K562 (cell line): ENCODE data around the gene RC3H2. TPM values are rescaled to one million over a fixed set of nuclear protein-coding genes. Genes with fewer than 3 reads are reported as not detected.

Experiments used
- ATF7 ChIP-seq: fragments of 450-650 bp; IDR thresholded peaks from 2 replicates; pipeline ENCODE4 v1.7.1; 2014; ENCODE audit warnings: mild to moderate bottlenecking, moderate library complexity
- GABPA ChIP-seq: fragments of 200-800 bp; sonication (Bioruptor generic); conservative IDR thresholded peaks from 2 replicates; pipeline ENCODE4 v1.6.1; 2016; ENCODE audit warnings: low read depth, missing genetic modification characterization, missing compliant biosample characterization
- GABPB1 ChIP-seq: sonication (generic); formaldehyde crosslinking; IDR thresholded peaks from 2 replicates; pipeline ENCODE4 v1.8.0; 2022; ENCODE audit warnings: mild to moderate bottlenecking, missing genetic modification reagents
- PHB ChIP-seq: fragments of 250-450 bp; sonication (Bioruptor Pico); IDR thresholded peaks from 2 replicates; pipeline ENCODE4 v1.5.0; 2021
- SIRT6 ChIP-seq: IDR thresholded peaks from one replicate; pipeline ENCODE4 v1.6.1; 2012; ENCODE audit warnings: low read depth, mild to moderate bottlenecking, control low read depth, inconsistent platforms, low read length, moderate library complexity
- SMAD4 ChIP-seq: fragments of 250-450 bp; sonication (Bioruptor Pico); conservative IDR thresholded peaks from 2 replicates; pipeline ENCODE4 v1.8.0; 2021; ENCODE audit warnings: inconsistent platforms, mild to moderate bottlenecking, moderate library complexity
- SRSF7 ChIP-seq: fragments of 200-400 bp; formaldehyde crosslinking; optimal IDR thresholded peaks from 2 replicates; pipeline ENCODE3; 2017; ENCODE audit warnings: mild to moderate bottlenecking, low read depth, low read length
- TOE1 ChIP-seq, 2 experiments: fragments of 450-650 bp in 1 of 2; sonication (generic) in 1 of 2; formaldehyde crosslinking in 1 of 2; IDR thresholded peaks; 2 replicates each; pipeline versions ENCODE4 v1.7.1 to v1.8.0; 2016 to 2022; ENCODE audit warnings: borderline replicate concordance in 2 of 2, mild to moderate bottlenecking in 2 of 2, antibody characterized with exemption in 1 of 2, inconsistent platforms in 1 of 2, low read depth in 1 of 2, missing genetic modification reagents in 1 of 2, moderate library complexity in 1 of 2
- ZBTB17 ChIP-seq: fragments of 450-650 bp; formaldehyde crosslinking; IDR thresholded peaks from 2 replicates; pipeline ENCODE4 v1.4.0; 2020; ENCODE audit warnings: mild to moderate bottlenecking
- ZKSCAN1 ChIP-seq: fragments of 150-350 bp; IDR thresholded peaks from 2 replicates; pipeline ENCODE4 v1.6.1; 2016; ENCODE audit warnings: low read depth, low read length
- polyA plus RNA-seq, 8 experiments: library from polyadenylated mRNA; depleted of rRNA in 4 of 8; stranded (reverse) in 5 of 8; unstranded in 3 of 8; fragments of >200 nt; fragmentation: Nextera tagmentation in 2 of 8; fragmentation: Illumina TruSeq in 1 of 8; extraction: Ambion mirVana in 2 of 8; extraction: Trizol in 1 of 8; gene quantifications; 2 replicates each; pipeline versions ENCODE4 v1.2.1 to v1.2.3, GENCODE V29; 2011 to 2014; ENCODE audit warnings: inconsistent platforms in 1 of 8, missing spikeins in 1 of 8
- total RNA-seq, 7 experiments: library from RNA; depleted of rRNA in 6 of 7; stranded (reverse); fragments of >200 nt in 6 of 7; fragmentation: Illumina TruSeq in 2 of 7; extraction: Trizol in 2 of 7; gene quantifications; 2 replicates each; pipeline versions ENCODE4 v1.2.1 to v1.2.3, GENCODE V29; 2011 to 2021; ENCODE audit warnings: low replicate concordance in 1 of 7
- TF ChIP-seq, protein P1 (sequence below): fragments of 450-650 bp; formaldehyde crosslinking; conservative IDR thresholded peaks from 2 replicates; pipeline ENCODE4 v1.4.0; 2022; ENCODE audit warnings: mild to moderate bottlenecking, missing genetic modification characterization
- TF ChIP-seq, protein P2 (sequence below), 2 experiments: fragments of 450-650 bp in 1 of 2; IDR thresholded peaks; 2 replicates each; pipeline ENCODE4 v1.6.1; 2011 to 2017; ENCODE audit warnings: low read depth in 2 of 2, antibody characterized with exemption in 1 of 2, borderline replicate concordance in 1 of 2, low read length in 1 of 2, mild to moderate bottlenecking in 1 of 2, mixed read lengths in 1 of 2; ENCODE audit not compliant: control insufficient read depth in 1 of 2
- TF ChIP-seq, protein P3 (sequence below): sonication (generic); formaldehyde crosslinking; IDR thresholded peaks from 2 replicates; pipeline ENCODE4 v1.8.0; 2022; ENCODE audit warnings: missing genetic modification reagents, mild to moderate bottlenecking, moderate library complexity, borderline replicate concordance
- TF ChIP-seq, protein P4 (sequence below): fragments of 250-450 bp; sonication (Bioruptor Pico); IDR thresholded peaks from 2 replicates; pipeline ENCODE4 v1.8.0; 2022; ENCODE audit warnings: moderate library complexity, mild to moderate bottlenecking, inconsistent platforms
- TF ChIP-seq, protein P5 (sequence below): fragments of 450-650 bp; IDR thresholded peaks from 2 replicates; pipeline ENCODE4 v1.6.1; 2017; ENCODE audit warnings: antibody characterized with exemption, mild to moderate bottlenecking

RC3H2 gene
- total and polyA plus RNA-seq, 9 of the 15 experiments (the other 6 are each of a cell fraction or from before 2014, with no cell fraction given): 5.6 to 35.4 (median 18.6) TPM

DNA sequence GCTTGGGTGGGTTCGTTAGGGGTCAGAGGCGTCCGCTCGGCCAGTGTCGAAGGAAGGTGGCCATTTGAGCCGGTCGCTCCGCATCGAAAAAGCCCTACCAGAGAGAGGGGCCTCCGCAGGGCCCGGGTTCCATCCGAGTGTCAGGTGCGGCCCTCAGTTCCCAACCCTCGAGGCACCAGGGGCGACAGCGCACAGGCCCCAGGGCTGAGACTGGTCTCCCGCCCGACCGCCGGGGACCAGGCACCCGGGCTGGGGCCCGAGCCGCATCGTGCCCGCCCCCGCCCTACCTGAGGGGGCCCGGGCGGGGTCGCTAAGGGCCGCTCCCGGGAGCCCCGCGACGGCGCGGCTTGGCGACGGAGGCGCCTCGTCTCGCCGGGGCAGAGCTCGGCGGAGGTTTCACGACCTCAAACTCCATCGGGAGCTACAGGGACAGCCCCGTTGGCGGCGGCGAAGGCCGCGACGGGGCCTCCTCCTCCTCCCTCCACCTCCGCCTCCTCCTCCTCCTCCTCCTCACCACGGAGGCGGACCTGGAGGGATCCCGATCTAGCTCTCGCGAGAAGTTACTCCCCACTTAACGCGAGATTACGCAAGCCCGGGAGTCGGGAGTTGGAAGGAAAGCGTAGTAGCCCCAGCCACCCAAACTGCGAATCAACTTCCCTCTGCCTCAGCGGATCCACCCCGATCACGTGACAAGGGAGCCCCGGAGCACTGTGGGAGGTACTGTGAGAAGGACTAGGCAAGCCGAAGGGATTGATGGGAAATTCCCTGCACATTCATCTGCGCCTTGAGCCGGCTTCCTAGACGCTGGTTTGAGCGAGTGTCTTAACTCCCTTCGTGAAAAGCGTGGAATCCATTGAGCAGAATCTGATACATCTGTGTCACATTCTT is at the start of gene RC3H2 (continued):
- no peak for TF ChIP-seq GABPB1 (CRISPR knock-in tag)
- TF ChIP-seq, protein P1, sequence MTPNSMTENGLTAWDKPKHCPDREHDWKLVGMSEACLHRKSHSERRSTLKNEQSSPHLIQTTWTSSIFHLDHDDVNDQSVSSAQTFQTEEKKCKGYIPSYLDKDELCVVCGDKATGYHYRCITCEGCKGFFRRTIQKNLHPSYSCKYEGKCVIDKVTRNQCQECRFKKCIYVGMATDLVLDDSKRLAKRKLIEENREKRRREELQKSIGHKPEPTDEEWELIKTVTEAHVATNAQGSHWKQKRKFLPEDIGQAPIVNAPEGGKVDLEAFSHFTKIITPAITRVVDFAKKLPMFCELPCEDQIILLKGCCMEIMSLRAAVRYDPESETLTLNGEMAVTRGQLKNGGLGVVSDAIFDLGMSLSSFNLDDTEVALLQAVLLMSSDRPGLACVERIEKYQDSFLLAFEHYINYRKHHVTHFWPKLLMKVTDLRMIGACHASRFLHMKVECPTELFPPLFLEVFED (CRISPR knock-in tag): 0 out of 2 replicates have a peak, but pooled peaks have one; percentile 4
- TF ChIP-seq PHB (CRISPR knock-in tag): peak; percentile 77; the same call in 1 of the 2 replicates
- peak; percentile 78 for TF ChIP-seq GABPA
- TF ChIP-seq ATF7: peak; percentile 81
- peak; percentile 52; the same call in 1 of the 2 replicates for TF ChIP-seq SMAD4 (CRISPR knock-in tag)
- no peak for TF ChIP-seq SRSF7
- TF ChIP-seq, protein P2, sequence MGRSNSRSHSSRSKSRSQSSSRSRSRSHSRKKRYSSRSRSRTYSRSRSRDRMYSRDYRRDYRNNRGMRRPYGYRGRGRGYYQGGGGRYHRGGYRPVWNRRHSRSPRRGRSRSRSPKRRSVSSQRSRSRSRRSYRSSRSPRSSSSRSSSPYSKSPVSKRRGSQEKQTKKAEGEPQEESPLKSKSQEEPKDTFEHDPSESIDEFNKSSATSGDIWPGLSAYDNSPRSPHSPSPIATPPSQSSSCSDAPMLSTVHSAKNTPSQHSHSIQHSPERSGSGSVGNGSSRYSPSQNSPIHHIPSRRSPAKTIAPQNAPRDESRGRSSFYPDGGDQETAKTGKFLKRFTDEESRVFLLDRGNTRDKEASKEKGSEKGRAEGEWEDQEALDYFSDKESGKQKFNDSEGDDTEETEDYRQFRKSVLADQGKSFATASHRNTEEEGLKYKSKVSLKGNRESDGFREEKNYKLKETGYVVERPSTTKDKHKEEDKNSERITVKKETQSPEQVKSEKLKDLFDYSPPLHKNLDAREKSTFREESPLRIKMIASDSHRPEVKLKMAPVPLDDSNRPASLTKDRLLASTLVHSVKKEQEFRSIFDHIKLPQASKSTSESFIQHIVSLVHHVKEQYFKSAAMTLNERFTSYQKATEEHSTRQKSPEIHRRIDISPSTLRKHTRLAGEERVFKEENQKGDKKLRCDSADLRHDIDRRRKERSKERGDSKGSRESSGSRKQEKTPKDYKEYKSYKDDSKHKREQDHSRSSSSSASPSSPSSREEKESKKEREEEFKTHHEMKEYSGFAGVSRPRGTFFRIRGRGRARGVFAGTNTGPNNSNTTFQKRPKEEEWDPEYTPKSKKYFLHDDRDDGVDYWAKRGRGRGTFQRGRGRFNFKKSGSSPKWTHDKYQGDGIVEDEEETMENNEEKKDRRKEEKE (IDR thresholded peaks at IDR 0.05; ENCODE audit: borderline replicate concordance in 1 of 2, control insufficient read depth in 1 of 2, low read depth in 2 of 2, low read length in 1 of 2): no peak
- TF ChIP-seq, protein P3, sequence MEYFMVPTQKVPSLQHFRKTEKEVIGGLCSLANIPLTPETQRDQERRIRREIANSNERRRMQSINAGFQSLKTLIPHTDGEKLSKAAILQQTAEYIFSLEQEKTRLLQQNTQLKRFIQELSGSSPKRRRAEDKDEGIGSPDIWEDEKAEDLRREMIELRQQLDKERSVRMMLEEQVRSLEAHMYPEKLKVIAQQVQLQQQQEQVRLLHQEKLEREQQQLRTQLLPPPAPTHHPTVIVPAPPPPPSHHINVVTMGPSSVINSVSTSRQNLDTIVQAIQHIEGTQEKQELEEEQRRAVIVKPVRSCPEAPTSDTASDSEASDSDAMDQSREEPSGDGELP (CRISPR knock-in tag): peak; percentile 69
- no peak for TF ChIP-seq SIRT6
- no peak for TF ChIP-seq ZBTB17 (CRISPR knock-in tag)
- TF ChIP-seq, protein P4, sequence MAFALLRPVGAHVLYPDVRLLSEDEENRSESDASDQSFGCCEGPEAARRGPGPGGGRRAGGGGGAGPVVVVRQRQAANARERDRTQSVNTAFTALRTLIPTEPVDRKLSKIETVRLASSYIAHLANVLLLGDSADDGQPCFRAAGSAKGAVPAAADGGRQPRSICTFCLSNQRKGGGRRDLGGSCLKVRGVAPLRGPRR (CRISPR knock-in tag): no peak
- peak; percentile 100 for TF ChIP-seq TOE1 (IDR thresholded peaks at IDR 0.05; ENCODE audit: borderline replicate concordance)
- no peak for TF ChIP-seq TOE1 (CRISPR knock-in tag; IDR thresholded peaks at IDR 0.05; ENCODE audit: borderline replicate concordance, low read depth)
- 0 out of 2 replicates have a peak, but pooled peaks have one; percentile 40 for TF ChIP-seq ZKSCAN1
- TF ChIP-seq, protein P5, sequence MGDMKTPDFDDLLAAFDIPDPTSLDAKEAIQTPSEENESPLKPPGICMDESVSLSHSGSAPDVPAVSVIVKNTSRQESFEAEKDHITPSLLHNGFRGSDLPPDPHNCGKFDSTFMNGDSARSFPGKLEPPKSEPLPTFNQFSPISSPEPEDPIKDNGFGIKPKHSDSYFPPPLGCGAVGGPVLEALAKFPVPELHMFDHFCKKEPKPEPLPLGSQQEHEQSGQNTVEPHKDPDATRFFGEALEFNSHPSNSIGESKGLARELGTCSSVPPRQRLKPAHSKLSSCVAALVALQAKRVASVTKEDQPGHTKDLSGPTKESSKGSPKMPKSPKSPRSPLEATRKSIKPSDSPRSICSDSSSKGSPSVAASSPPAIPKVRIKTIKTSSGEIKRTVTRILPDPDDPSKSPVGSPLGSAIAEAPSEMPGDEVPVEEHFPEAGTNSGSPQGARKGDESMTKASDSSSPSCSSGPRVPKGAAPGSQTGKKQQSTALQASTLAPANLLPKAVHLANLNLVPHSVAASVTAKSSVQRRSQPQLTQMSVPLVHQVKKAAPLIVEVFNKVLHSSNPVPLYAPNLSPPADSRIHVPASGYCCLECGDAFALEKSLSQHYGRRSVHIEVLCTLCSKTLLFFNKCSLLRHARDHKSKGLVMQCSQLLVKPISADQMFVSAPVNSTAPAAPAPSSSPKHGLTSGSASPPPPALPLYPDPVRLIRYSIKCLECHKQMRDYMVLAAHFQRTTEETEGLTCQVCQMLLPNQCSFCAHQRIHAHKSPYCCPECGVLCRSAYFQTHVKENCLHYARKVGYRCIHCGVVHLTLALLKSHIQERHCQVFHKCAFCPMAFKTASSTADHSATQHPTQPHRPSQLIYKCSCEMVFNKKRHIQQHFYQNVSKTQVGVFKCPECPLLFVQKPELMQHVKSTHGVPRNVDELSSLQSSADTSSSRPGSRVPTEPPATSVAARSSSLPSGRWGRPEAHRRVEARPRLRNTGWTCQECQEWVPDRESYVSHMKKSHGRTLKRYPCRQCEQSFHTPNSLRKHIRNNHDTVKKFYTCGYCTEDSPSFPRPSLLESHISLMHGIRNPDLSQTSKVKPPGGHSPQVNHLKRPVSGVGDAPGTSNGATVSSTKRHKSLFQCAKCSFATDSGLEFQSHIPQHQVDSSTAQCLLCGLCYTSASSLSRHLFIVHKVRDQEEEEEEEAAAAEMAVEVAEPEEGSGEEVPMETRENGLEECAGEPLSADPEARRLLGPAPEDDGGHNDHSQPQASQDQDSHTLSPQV: peak; percentile 46; the same call in 1 of the 2 replicates
